Measurements from ENCODE around the gene EPO.
"Not testable (repeated sequence)": the region's sequence is repeated elsewhere in the genome, so short reads cannot be mapped to it uniquely, and the experiment has no call there.

EPO gene

GRCh38 chr7:100694098-100694745 is 26.0 kb upstream of the EPO start, which contains the start of gene GIGYF1:
Gene GIGYF1, minus strand, starts transcription at chr7:100694250. Its CDS starts 6,012 bp downstream, at chr7:100688238.
- peak within 1 kb of the TSS; percentile 72 for H3K4me3 ChIP-seq (ENCODE audit: low read length)
- peak; percentile 68 for DNase-seq (ENCODE audit: low read depth)
- TF ChIP-seq, protein P1, sequence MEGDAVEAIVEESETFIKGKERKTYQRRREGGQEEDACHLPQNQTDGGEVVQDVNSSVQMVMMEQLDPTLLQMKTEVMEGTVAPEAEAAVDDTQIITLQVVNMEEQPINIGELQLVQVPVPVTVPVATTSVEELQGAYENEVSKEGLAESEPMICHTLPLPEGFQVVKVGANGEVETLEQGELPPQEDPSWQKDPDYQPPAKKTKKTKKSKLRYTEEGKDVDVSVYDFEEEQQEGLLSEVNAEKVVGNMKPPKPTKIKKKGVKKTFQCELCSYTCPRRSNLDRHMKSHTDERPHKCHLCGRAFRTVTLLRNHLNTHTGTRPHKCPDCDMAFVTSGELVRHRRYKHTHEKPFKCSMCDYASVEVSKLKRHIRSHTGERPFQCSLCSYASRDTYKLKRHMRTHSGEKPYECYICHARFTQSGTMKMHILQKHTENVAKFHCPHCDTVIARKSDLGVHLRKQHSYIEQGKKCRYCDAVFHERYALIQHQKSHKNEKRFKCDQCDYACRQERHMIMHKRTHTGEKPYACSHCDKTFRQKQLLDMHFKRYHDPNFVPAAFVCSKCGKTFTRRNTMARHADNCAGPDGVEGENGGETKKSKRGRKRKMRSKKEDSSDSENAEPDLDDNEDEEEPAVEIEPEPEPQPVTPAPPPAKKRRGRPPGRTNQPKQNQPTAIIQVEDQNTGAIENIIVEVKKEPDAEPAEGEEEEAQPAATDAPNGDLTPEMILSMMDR (IDR thresholded peaks at IDR 0.05; ENCODE audit: insufficient read depth, low read depth, low read length, missing control alignments) = no peak

DNA sequence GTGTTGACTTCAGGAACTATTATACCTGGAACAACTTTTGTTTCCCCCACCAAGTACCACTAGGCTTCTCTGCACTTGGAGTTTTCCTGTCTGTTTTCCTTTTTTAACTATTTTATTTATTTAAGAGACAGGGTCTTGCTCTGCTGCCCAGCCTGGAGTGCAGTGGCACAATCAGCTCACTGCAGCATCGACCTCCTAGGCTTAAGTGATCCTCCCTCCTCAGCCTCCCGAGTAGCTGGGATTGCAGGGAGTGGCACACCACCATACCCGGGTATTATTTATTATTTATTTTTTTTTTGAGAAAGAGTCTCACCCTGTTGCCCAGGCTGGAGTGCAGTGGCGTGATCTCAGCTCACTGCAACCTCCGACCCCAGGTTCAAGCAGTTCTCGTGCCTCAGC is 24.1 kb upstream of the EPO start:
- TF ChIP-seq, protein P1 (IDR thresholded peaks at IDR 0.05; ENCODE audit: insufficient read depth, low read depth, low read length, missing control alignments) = no peak
- DNase-seq (ENCODE audit: low read depth) = no peak
- no peak overlapping the region for H3K4me3 ChIP-seq (ENCODE audit: low read length)

DNA sequence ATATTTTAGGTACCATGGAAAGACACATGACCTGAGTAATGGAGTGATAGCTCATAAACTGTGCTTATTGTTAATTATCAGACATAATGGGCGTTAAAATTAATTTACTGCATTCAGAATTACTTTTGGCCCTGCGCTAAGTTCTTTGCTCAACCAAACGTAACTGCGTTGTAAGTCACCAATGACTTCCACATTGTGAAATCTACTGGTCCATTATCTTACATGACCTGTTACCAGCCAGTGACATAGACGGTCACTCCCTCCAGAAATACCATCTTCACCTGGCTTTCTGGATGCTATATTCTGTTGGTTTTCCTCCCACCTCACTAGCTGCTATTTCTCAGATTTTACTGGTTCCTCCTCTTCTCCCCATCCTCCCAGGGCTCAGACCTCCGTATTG is 21.2 kb upstream of the EPO start:
- H3K4me3 ChIP-seq (ENCODE audit: low read length) = no peak overlapping the region
- TF ChIP-seq, protein P1 (IDR thresholded peaks at IDR 0.05; ENCODE audit: insufficient read depth, low read depth, low read length, missing control alignments) = no peak
- no peak for DNase-seq (ENCODE audit: low read depth)

DNA sequence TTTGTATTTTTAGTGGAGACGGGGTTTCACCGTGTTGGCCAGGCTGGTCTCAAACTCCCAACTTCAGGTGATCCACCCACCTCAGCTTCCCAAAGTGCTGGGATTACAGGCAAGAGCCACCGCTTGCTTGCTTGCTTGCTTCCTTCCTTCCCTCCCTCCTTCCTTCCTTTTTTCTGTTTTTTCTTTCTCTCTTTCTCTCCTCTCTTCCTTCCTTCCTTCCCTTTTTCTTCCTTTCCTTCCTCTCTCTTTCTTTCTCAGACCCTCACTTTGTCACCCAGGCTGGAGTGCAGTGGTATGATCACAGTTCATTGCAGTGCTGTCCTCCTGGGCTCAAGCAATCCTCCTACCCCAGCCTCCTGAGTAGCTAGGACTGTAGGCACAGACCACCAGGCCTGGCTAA is 19.2 kb upstream of the EPO start:
- not testable (repeated sequence) for H3K4me3 ChIP-seq (ENCODE audit: low read length); DNase-seq (ENCODE audit: low read depth)

DNA sequence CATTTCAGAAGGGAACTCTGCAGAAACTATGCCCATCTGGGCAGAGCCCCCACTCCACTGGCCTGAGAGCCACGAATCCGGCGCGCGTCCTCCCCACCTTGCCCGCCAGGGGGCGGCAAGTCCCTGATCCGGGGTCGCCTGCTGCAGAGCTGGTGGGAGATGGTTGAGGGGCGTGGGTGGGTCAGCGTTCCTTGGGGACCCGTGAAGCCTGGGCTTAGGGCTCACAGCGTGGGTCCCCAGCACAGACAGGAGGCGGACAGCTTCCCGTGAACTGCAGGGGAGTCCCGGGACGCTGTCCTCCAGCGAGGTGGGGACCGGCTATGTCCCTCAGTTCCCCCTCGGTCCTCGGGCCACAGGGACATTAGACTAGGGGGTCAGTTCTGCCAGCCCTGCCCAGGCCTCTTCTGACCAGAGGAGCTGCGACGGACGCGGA is 14.9 kb upstream of the EPO start:
- DNase-seq (ENCODE audit: low read depth) = peak; percentile 63
- TF ChIP-seq, protein P1 (IDR thresholded peaks at IDR 0.05; ENCODE audit: insufficient read depth, low read depth, low read length, missing control alignments) = peak; percentile 79

GRCh38 chr7:100705753-100706671 is 14.3 kb upstream of the EPO start, which contains the start of gene POP7:
Gene POP7, plus strand, starts transcription at chr7:100706121. Its CDS starts 710 bp downstream, at chr7:100706831.
- TF ChIP-seq, protein P1 (IDR thresholded peaks at IDR 0.05; ENCODE audit: insufficient read depth, low read depth, low read length, missing control alignments) = no peak
- peak; percentile 98 for DNase-seq (ENCODE audit: low read depth)
- peak within 1 kb of the TSS; percentile 76 for H3K4me3 ChIP-seq (ENCODE audit: low read length)

More for the DNA sequence above, 14.9 kb upstream of the EPO start:
- peak overlapping the region; percentile 76 for H3K4me3 ChIP-seq (ENCODE audit: low read length)

GRCh38 chr7:100706672-100707311 is 13.5 kb upstream of the EPO start:
- no peak for DNase-seq (ENCODE audit: low read depth)
- TF ChIP-seq, protein P1 (IDR thresholded peaks at IDR 0.05; ENCODE audit: insufficient read depth, low read depth, low read length, missing control alignments) = no peak
- peak overlapping the region; percentile 76 for H3K4me3 ChIP-seq (ENCODE audit: low read length)
